GM18505 (cell line): Measurements from ENCODE around the gene CYCS.
"Not testable (repeated sequence)": the region's sequence is repeated elsewhere in the genome, so short reads cannot be mapped to it uniquely, and the experiment has no call there.

Experiments used
- ATAC-seq: cut with Tn5 transposase; IDR thresholded peaks from one replicate; pipeline ENCODE4 v1.9.1; 2021; ENCODE audit not compliant: unreplicated experiment
- POLR2A ChIP-seq: IDR thresholded peaks from 4 replicates; pipeline ENCODE4 v1.6.1; 2011; ENCODE audit warnings: borderline replicate concordance; ENCODE audit not compliant: insufficient read depth, insufficient read length; ENCODE audit errors: extremely low read depth

CYCS gene

GRCh38 chr7:25125137-25125946, at the start of gene CYCS:
Gene CYCS, minus strand, starts transcription at chr7:25125260. Its CDS starts 1,141 bp downstream, at chr7:25124119.
- peak; percentile 91 for ATAC-seq
- peak; percentile 99 for TF ChIP-seq POLR2A

DNA sequence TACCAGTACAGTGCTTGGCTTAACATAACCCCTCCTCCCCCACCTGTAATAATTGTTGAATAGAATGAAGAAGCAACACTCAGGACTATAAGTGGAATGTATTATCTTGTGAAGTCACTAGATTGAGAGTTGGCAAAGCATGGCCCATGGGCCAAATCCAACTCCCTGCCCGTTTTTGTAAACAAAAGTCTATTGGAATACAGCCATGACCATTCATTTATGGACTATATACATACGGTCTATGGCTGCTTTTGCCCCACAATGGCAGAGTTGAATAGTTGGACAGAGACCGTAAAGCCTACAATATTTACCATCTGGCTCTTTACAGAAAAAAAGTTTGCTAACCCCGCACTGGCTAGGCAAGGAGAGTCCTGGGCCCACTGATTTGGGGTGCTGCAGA, 48.1 kb upstream of the CYCS start:
- TF ChIP-seq POLR2A: no peak
- ATAC-seq: no peak

DNA sequence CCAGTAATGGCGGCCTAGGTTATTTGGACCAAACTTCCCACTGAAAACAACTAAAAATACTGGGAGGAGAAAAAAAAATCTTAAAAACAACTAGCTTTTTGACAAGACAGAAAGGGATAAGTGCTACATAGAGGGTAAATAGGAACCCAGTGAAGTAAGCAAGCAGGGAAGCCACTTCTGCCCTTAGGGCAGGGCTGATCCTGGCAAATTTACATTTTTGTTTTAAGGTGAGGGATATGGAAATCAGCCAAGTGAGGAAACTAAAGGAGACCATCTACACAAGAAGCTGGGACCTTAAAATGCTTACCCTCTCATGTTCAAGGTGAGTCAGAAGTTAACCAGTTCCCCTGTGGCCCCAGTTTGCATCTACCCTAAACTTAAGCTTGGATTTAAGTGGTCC, 46.5 kb upstream of the CYCS start:
- ATAC-seq: no peak
- no peak for TF ChIP-seq POLR2A

DNA sequence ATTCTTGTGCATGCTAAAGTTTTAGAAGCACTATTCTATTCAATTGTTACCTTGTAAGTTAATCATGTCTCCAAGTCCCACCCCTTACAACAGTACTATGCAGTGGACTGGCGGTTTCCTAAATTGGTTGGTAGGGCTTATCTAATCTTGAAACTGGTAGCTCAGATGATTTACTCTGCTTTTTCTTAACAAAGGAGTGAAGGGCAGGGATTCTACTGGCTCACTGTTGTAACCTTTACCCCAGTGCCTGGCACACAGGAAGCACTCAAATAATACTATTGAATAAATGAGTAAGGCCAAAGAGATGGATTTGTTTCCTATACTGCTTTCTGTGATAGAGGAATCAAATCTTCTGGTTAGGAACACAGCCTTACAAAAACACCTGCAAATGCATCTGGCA, 46.0 kb upstream of the CYCS start:
- no peak for ATAC-seq
- TF ChIP-seq POLR2A: no peak

DNA sequence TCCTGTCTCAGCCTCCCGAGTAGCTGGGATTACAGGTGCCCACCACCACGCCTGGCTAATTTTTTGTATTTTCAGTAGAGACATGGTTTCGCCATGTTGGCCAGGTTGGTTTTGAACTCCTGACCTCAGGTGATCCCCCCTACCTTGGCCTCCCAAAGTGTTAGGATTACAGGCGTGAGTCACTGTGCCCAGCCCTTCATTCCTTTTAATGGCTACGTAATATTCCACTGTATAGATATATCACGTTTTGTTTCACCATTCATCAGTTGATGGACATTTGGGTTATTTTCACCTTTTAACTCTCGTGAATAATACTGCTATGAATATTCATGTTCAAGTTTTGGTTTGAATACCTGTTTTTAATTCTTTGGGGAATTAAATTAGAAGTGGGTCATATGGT, 44.6 kb upstream of the CYCS start:
- ATAC-seq: no peak
- no peak for TF ChIP-seq POLR2A

- no peak for TF ChIP-seq POLR2A
- ATAC-seq: no peak
Observed at GRCh38 chr7:25168145-25168544, 43.1 kb upstream of the CYCS start.

GRCh38 chr7:25167262-25167843, 42.3 kb upstream of the CYCS start:
- no peak for TF ChIP-seq POLR2A
- ATAC-seq: no peak

GRCh38 chr7:25159983-25160596, 35.0 kb upstream of the CYCS start:
- ATAC-seq: not testable (repeated sequence)

- ATAC-seq: no peak
- TF ChIP-seq POLR2A: no peak
Observed at GRCh38 chr7:25158966-25159365, 33.9 kb upstream of the CYCS start.

GRCh38 chr7:25151773-25152172, 26.7 kb upstream of the CYCS start:
- ATAC-seq: no peak
- TF ChIP-seq POLR2A: no peak

- TF ChIP-seq POLR2A: no peak
Observed at GRCh38 chr7:25149836-25150235, 24.8 kb upstream of the CYCS start.

GRCh38 chr7:25148772-25149575, 23.9 kb upstream of the CYCS start:
- no peak for ATAC-seq
- TF ChIP-seq POLR2A: no peak

More at GRCh38 chr7:25149836-25150235, 24.8 kb upstream of the CYCS start:
- no peak for ATAC-seq

GRCh38 chr7:25143763-25144162, 18.7 kb upstream of the CYCS start:
- ATAC-seq: no peak
- no peak for TF ChIP-seq POLR2A
